Mucosa of rectum (tissue), 2 donors: ENCODE data around the gene SYNE2.

Experiments
- H3K27ac ChIP-seq, 2 donors: one replicate each; pipeline ENCODE4 v1.7.0; 2013; ENCODE audit warnings: inconsistent platforms in 2 of 2, low read depth in 2 of 2, low read length in 2 of 2
- H3K27me3 ChIP-seq, 2 donors: one replicate each; pipeline ENCODE4 v1.7.0; 2013; ENCODE audit warnings: low read length in 2 of 2; ENCODE audit not compliant: control insufficient read depth in 2 of 2, insufficient read depth in 2 of 2
- H3K36me3 ChIP-seq, 2 donors: one replicate each; pipeline ENCODE4 v1.7.0; 2013; ENCODE audit warnings: low read length in 2 of 2; ENCODE audit not compliant: control insufficient read depth in 2 of 2, insufficient read depth in 2 of 2
- H3K4me1 ChIP-seq, 2 donors: one replicate each; pipeline ENCODE4 v1.7.0; 2013; ENCODE audit warnings: low read length in 2 of 2, mild to moderate bottlenecking in 1 of 2; ENCODE audit not compliant: control insufficient read depth in 2 of 2, insufficient read depth in 2 of 2
- H3K4me3 ChIP-seq, 2 donors: one replicate each; pipeline ENCODE4 v1.7.0; 2013; ENCODE audit warnings: low read length in 2 of 2
- H3K9ac ChIP-seq, 2 donors: one replicate each; pipeline ENCODE4 v1.7.0; 2013; ENCODE audit warnings: low read length in 2 of 2, low read depth in 1 of 2, mild to moderate bottlenecking in 1 of 2
- H3K9me3 ChIP-seq, 2 donors: one replicate each; pipeline ENCODE4 v1.7.0; 2013; ENCODE audit warnings: low read length in 2 of 2; ENCODE audit not compliant: control insufficient read depth in 2 of 2
- donor health status: healthy.
- donor health status: Normal muscosa, but diverticular disease.

SYNE2 gene

DNA sequence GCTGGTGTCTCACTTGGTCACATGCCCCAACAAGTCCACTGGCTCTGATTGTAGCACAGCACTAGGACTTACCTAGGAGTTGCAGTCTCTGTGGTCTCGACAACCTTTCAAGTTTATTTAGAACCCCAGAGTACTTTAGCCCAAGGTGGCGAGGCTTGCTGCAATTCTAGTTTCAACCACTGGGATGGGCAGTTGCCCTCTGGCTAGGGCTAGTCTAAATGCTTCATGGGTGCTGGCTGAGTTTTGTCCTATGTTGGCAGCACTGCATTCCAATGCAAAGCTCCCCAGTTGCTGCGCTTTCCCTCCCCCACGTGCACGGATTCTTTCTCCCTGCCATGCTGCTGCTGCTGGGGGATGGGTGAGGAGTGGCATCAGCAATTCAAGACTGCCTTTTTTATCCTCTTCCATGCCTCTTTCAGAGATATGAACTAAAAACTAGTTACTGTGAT, 207.9 kb downstream of the SYNE2 start:
- Histone ChIP-seq H3K36me3 (peaks cover 9 to 19% of the 10 kb centered on the region in 2 donors), H3K9ac (no peak overlapping the region), H3K27me3 (no peaks in the 10 kb centered on the region), H3K9me3 (no peaks in the 10 kb centered on the region), H3K4me3 (no peak overlapping the region), H3K4me1 (peaks cover 4 to 5% of the 10 kb centered on the region in 2 donors), H3K27ac (no peak overlapping the region)

DNA sequence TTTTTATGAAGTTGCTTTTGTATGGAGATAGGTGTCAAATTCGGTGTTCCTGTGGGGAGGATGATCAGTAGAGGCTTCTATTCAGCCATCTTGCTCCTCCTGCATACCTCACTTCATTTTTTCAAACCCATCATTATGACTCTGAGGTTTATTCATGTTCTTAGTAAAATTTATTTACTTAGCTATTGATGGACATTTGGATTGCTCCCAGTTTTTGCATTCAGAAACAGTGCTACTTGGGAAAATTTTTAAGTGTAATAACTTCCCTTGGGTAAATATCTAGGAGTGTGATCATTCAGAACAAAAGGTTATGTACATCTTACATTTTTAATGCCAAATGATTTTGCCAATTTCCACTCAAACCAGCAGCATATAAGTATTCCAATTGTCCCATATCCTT, 208.3 kb downstream of the SYNE2 start:
- Histone ChIP-seq H3K4me1 (peaks cover 4 to 5% of the 10 kb centered on the region in 2 donors), H3K27ac (no peak overlapping the region), H3K9ac (no peak overlapping the region), H3K27me3 (no peaks in the 10 kb centered on the region), H3K4me3 (no peak overlapping the region), H3K9me3 (no peaks in the 10 kb centered on the region), H3K36me3 (peaks cover 9 to 23% of the 10 kb centered on the region in 2 donors)

DNA sequence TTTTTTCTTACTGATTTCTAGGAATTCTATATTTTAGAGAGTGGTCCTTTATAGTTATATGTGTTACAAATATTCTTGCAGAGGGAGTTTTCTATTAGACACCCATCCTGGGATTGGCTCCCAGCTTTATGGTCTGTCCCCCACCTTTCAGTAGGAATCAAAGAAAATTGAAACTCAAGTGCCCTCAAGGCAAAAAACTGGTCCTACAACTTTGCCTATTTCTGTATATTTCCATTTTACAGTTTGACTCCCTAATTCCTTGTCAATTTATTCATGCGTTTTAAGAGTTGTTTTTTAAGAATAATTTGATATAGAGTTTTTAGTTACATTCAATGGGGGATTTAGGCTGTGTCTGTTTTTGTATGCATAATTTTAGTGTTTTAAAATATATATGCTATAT, 208.9 kb downstream of the SYNE2 start:
- H3K36me3 ChIP-seq: peaks cover 9 to 26% of the 10 kb centered on the region in 2 donors
- H3K9me3 ChIP-seq: no peaks in the 10 kb centered on the region
- H3K27ac ChIP-seq: no peak overlapping the region
- H3K4me1 ChIP-seq: peaks cover 4 to 5% of the 10 kb centered on the region in 2 donors
- H3K27me3 ChIP-seq: no peaks in the 10 kb centered on the region
- H3K9ac ChIP-seq: no peak overlapping the region
- no peak overlapping the region for H3K4me3 ChIP-seq

DNA sequence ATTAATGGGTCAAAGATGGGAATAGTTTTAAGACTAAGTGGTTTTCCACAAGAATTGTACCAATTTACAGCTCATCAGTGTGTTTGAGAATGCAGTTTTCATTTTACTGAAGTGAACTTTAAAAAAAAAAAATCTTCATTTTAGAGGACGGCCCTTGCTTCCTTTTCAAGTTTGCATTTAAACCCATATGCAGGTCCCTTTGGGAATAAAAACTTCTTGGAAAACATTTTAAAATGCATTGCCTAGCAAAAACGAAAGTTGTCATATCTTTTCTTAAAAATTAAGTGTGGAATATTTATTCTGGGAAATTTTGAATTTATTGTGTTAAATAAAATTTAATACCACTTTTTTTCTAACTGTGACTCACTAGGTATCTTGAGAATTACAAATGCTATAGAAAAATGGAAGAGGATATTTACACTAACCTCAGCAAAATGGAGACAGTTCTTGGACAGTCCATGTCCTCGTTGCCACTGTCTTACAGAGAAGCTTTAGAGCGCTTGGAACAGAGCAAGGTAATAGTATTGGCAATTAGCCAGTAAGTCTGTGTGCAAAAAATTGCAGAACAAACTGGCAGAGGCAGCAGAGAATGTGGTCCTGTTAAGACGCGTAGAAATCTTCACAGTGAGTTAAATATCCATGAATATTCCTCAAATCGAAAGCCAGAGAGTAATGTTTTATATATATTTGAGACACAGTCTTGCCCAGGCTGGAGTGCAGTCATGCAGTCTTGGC, 209.7 kb downstream of the SYNE2 start:
- H3K4me1 ChIP-seq: peaks cover 4 to 5% of the 10 kb centered on the region in 2 donors
- H3K9ac ChIP-seq: no peak overlapping the region
- H3K27me3 ChIP-seq: no peaks in the 10 kb centered on the region
- H3K36me3 ChIP-seq: peaks cover 9 to 28% of the 10 kb centered on the region in 2 donors
- H3K27ac ChIP-seq: no peak overlapping the region
- no peaks in the 10 kb centered on the region for H3K9me3 ChIP-seq
- H3K4me3 ChIP-seq: no peak overlapping the region

DNA sequence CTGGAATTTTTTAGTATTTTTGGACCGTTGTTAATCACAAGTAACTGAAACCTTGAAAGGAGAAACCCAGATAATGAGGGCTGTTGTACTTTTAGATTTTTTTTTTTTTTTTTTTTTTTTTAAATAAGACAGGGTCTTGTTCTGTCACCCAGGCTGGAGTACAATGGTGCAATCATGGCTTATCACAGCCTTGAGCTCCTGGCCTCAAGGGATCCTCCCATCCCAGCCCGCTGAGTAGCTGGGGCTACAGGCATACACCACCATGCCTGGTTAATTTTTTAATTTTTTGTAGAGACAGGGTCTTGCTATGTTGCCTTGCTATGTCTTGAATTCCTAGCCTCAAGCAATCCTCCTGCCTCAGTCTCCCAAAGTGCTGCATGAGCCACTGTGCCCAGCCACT, 211.6 kb downstream of the SYNE2 start:
- H3K36me3 ChIP-seq: peaks cover 7 to 28% of the 10 kb centered on the region in 2 donors
- H3K9ac ChIP-seq: no peak overlapping the region
- no peaks in the 10 kb centered on the region for H3K27me3 ChIP-seq
- no peaks in the 10 kb centered on the region for H3K9me3 ChIP-seq
- no peak overlapping the region for H3K4me3 ChIP-seq
- no peak overlapping the region for H3K27ac ChIP-seq
- H3K4me1 ChIP-seq: peaks cover 4 to 5% of the 10 kb centered on the region in 2 donors

DNA sequence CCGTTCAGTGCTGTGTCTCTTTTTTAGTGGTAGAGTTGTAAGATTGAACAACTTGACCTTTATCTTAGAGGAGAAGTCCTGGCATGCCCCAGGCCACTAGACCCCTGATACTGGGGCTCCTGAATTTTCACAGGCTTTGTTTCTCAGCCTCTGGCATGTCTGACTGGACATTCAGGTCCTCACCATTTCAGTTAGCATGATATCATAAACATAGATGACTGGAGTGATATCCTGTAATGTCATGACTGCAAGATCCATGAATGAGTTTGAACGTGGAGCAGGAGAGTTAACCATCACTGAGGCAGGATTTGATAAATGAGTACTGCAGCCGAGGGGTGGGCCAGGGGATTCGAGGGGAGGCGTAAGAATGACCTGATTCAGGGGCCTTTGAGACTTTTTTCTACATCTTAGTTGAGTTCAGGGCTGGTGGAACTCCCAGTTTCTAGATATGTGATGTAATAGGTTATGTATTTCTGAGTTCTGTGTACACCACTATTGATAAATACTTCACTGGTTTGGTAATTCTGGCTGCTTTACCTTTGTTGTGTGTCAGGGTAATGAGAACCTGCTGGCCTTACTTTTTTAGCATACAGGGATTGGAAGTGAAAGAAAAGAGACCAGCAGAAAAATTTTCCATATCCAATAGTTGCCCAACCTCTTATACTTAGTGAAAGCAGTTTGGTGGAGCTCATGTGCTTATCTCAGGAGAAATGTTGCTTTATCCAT, 217.0 kb downstream of the SYNE2 start:
- peaks cover 24 to 39% of the 10 kb centered on the region in 2 donors for H3K36me3 ChIP-seq
- H3K27me3 ChIP-seq: no peaks in the 10 kb centered on the region
- no peaks in the 10 kb centered on the region for H3K9me3 ChIP-seq
- no peak overlapping the region for H3K9ac ChIP-seq
- H3K4me1 ChIP-seq: no peaks in the 10 kb centered on the region
- no peak overlapping the region for H3K4me3 ChIP-seq
- H3K27ac ChIP-seq: no peak overlapping the region

- no peaks in the 10 kb centered on the region for H3K9me3 ChIP-seq
- no peaks in the 10 kb centered on the region for H3K27me3 ChIP-seq
- H3K9ac ChIP-seq: no peak overlapping the region
- peaks cover 23 to 26% of the 10 kb centered on the region in 2 donors for H3K36me3 ChIP-seq
- H3K27ac ChIP-seq: no peak overlapping the region
- H3K4me1 ChIP-seq: no peaks in the 10 kb centered on the region
- H3K4me3 ChIP-seq: no peak overlapping the region
Measured at GRCh38 chr14:64074961-64075612, 222.3 kb downstream of the SYNE2 start.

- Histone ChIP-seq H3K36me3 (peaks cover 26 to 28% of the 10 kb centered on the region in 2 donors), H3K9me3 (no peaks in the 10 kb centered on the region), H3K4me1 (no peaks in the 10 kb centered on the region), H3K27ac (no peak overlapping the region), H3K9ac (no peak overlapping the region), H3K27me3 (no peaks in the 10 kb centered on the region), H3K4me3 (no peak overlapping the region)
Measured at GRCh38 chr14:64075613-64076005, 222.8 kb downstream of the SYNE2 start.

DNA sequence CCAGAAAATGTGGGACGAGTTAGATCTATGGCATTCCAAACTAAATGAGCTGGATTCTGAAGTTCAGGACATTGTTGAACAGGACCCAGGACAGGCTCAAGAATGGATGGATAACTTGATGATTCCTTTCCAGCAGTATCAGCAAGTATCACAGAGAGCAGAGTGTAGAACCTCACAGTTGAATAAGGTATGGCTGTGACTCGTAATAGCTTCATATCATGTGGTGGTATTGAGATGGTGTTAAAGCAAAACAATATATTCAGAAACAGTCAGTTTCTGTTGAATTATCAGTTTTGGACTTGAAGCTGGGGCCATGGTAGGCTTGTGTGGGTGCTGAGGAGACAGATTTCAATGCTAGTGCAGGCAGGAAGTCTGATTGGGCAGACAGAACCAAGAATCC, 227.6 kb downstream of the SYNE2 start:
- H3K4me3 ChIP-seq: no peak overlapping the region
- H3K27me3 ChIP-seq: no peaks in the 10 kb centered on the region
- H3K27ac ChIP-seq: no peak overlapping the region
- H3K4me1 ChIP-seq: no peaks in the 10 kb centered on the region
- H3K9ac ChIP-seq: no peak overlapping the region
- H3K9me3 ChIP-seq: no peaks in the 10 kb centered on the region
- H3K36me3 ChIP-seq: peaks cover 16 to 26% of the 10 kb centered on the region in 2 donors

DNA sequence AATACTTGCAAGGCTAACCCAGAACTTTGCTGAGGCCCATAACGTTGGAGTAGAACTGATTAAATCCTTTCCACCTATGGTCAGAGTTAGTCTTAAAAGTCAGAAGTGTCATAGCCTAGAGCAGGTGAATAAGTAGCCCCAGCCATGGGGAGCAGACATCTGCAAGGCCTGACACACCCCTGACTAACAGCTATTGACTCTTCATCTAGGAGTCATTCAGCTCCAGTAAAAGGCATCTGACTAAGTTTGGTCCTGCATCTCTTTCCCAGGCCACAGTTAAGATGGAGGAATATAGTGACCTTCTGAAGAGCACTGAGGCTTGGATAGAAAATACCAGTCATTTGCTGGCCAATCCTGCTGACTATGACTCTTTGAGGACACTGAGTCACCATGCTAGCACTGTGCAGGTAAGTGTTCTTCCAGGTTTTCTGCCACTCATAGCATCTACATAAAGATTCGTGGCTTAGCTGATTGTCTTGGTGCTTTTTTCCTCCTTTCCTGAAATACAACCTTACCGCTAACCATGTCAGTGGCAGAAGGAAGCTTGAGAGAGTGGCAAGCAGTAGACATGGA, 228.5 kb downstream of the SYNE2 start:
- Histone ChIP-seq H3K9ac (no peak overlapping the region), H3K9me3 (no peaks in the 10 kb centered on the region), H3K36me3 (peaks cover 16 to 26% of the 10 kb centered on the region in 2 donors), H3K27me3 (no peaks in the 10 kb centered on the region), H3K4me3 (no peak overlapping the region), H3K4me1 (no peaks in the 10 kb centered on the region), H3K27ac (no peak overlapping the region)
